ENCODE data around the gene SOX11.

DNA sequence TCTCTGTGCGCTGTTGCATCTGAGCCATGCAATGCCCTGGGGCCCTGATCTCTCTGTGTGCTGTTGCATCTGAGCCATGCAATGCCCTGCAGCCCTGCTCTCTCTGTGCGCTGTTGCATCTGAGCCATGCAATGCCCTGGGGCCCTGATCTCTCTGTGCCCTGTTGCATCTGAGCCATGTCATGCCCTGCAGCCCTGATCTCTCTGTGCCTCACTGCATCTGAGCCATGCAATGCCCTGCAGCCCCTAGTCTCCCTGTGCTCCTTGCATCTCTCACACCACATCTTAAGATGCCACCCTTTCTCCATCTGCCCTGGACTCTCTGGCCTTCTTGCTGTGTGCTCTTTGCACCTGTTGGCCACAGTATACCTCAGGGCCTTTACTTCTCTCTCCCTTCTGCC is 56.2 kb downstream of the SOX11 start:
- TF ChIP-seq, protein P1, sequence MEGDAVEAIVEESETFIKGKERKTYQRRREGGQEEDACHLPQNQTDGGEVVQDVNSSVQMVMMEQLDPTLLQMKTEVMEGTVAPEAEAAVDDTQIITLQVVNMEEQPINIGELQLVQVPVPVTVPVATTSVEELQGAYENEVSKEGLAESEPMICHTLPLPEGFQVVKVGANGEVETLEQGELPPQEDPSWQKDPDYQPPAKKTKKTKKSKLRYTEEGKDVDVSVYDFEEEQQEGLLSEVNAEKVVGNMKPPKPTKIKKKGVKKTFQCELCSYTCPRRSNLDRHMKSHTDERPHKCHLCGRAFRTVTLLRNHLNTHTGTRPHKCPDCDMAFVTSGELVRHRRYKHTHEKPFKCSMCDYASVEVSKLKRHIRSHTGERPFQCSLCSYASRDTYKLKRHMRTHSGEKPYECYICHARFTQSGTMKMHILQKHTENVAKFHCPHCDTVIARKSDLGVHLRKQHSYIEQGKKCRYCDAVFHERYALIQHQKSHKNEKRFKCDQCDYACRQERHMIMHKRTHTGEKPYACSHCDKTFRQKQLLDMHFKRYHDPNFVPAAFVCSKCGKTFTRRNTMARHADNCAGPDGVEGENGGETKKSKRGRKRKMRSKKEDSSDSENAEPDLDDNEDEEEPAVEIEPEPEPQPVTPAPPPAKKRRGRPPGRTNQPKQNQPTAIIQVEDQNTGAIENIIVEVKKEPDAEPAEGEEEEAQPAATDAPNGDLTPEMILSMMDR (IDR thresholded peaks at IDR 0.05; ENCODE audit: low read length): no peak
- no peak for TF ChIP-seq EZH2 (IDR thresholded peaks at IDR 0.05; ENCODE audit: borderline replicate concordance, low read length)
